Spinal cord (tissue), 10 donors: ENCODE results near the gene GRIK4. TPM values are rescaled to one million over a fixed set of nuclear protein-coding genes. Genes with fewer than 3 reads are reported as not detected.

Experiments
- DNase-seq, 6 donors: peaks; one replicate each; pipeline versions ENCODE4 v3.0.0 to v3.0.0-alpha.2; 2013 to 2015; ENCODE audit warnings: low spot score in 6 of 6, low read depth in 4 of 6
- H3K27ac ChIP-seq: one replicate; pipeline ENCODE4 v1.5.1; 2013; ENCODE audit warnings: low read depth, low read length, control low read depth
- H3K27me3 ChIP-seq: one replicate; pipeline ENCODE4 v1.6.1; 2013; ENCODE audit warnings: low read length; ENCODE audit not compliant: control insufficient read depth, insufficient read depth
- H3K36me3 ChIP-seq: one replicate; pipeline ENCODE4 v1.6.1; 2013; ENCODE audit warnings: low read length; ENCODE audit not compliant: control insufficient read depth, insufficient read depth
- H3K4me1 ChIP-seq: one replicate; pipeline ENCODE4 v1.6.1; 2013; ENCODE audit warnings: low read length; ENCODE audit not compliant: control insufficient read depth, insufficient read depth
- H3K4me3 ChIP-seq: one replicate; pipeline ENCODE4 v1.5.1; 2013; ENCODE audit warnings: low read depth, low read length, control low read depth
- H3K9me3 ChIP-seq: one replicate; pipeline ENCODE4 v1.6.1; 2013; ENCODE audit warnings: low read length; ENCODE audit not compliant: control insufficient read depth, insufficient read depth
- WGBS: methylation state at CpG from one replicate; pipeline ENCODE4 v1.1.5; 2013; ENCODE audit warnings: missing lambda C conversion rate; ENCODE audit not compliant: insufficient coverage; 5-methylcytosine and 5-hydroxymethylcytosine counted together
- polyA plus RNA-seq, 2 donors: library from polyadenylated mRNA; unstranded; fragments of 120-200 nt; gene quantifications; one replicate each; pipeline ENCODE4 v1.2.1, GENCODE V29; 2013; ENCODE audit not compliant: insufficient read length in 2 of 2
- total RNA-seq, 2 donors: library from RNA; depleted of rRNA in 1 of 2; stranded (reverse); fragments of 120-200 nt in 1 of 2; fragments of >200 nt in 1 of 2; gene quantifications; one replicate each; pipeline versions ENCODE4 v1.2.3 to v1.2.4, GENCODE V29; 2013 to 2014
- donor health status: healthy.

The GRIK4 gene
- total and polyA plus RNA-seq, 4 donors = 5.2 to 23.2 (median 12.3) TPM

GRCh38 chr11:120810251-120810650 lies 298.7 kb downstream of the GRIK4 start:
- H3K27ac ChIP-seq = no peak overlapping the region
- 64% methylated on average over 2 of the region's 2 CpGs for WGBS
- no peak overlapping the region for H3K4me3 ChIP-seq
- DNase-seq = peak in 1 of 6 donors; percentile 17
- H3K4me1 ChIP-seq = peaks cover 15% of the 10 kb centered on the region
- H3K9me3 ChIP-seq = no peaks in the 10 kb centered on the region
- H3K27me3 ChIP-seq = no peaks in the 10 kb centered on the region
- peaks cover 9% of the 10 kb centered on the region for H3K36me3 ChIP-seq

- Histone ChIP-seq H3K36me3 (peaks cover 12% of the 10 kb centered on the region), H3K27ac (no peak overlapping the region), H3K4me1 (peaks cover 24% of the 10 kb centered on the region), H3K9me3 (no peaks in the 10 kb centered on the region), H3K27me3 (no peaks in the 10 kb centered on the region), H3K4me3 (no peak overlapping the region)
- no CpG with 5 or more reads among the region's 5 CpGs for WGBS
- no peak for DNase-seq
Observed at GRCh38 chr11:120811199-120811598, 299.7 kb downstream of the GRIK4 start.

- no peak overlapping the region for H3K4me3 ChIP-seq
- peaks cover 12% of the 10 kb centered on the region for H3K36me3 ChIP-seq
- no peak overlapping the region for H3K27ac ChIP-seq
- no peaks in the 10 kb centered on the region for H3K27me3 ChIP-seq
- peaks cover 29% of the 10 kb centered on the region for H3K4me1 ChIP-seq
- H3K9me3 ChIP-seq = no peaks in the 10 kb centered on the region
- WGBS = 86% methylated on average over 5 of the region's 5 CpGs
- DNase-seq = no peak
Observed at GRCh38 chr11:120811731-120812130, 300.2 kb downstream of the GRIK4 start.

- WGBS = 85% methylated on average over 15 of the region's 21 CpGs
- Histone ChIP-seq H3K27ac (no peak overlapping the region), H3K9me3 (no peaks in the 10 kb centered on the region), H3K4me1 (peaks cover 42% of the 10 kb centered on the region), H3K36me3 (peaks cover 6% of the 10 kb centered on the region), H3K27me3 (no peaks in the 10 kb centered on the region), H3K4me3 (no peak overlapping the region)
- no peak for DNase-seq
Observed at GRCh38 chr11:120814531-120815318, 303.2 kb downstream of the GRIK4 start.

GRCh38 chr11:120815319-120816100 lies 304.0 kb downstream of the GRIK4 start:
- no peak overlapping the region for H3K4me3 ChIP-seq
- H3K9me3 ChIP-seq = no peaks in the 10 kb centered on the region
- no peak overlapping the region for H3K27ac ChIP-seq
- H3K27me3 ChIP-seq = no peaks in the 10 kb centered on the region
- 75% methylated on average over 12 of the region's 18 CpGs for WGBS
- DNase-seq = no peak
- peaks cover 47% of the 10 kb centered on the region for H3K4me1 ChIP-seq
- peaks cover 6% of the 10 kb centered on the region for H3K36me3 ChIP-seq

- Histone ChIP-seq H3K27me3 (no peaks in the 10 kb centered on the region), H3K27ac (no peak overlapping the region), H3K36me3 (peaks cover 6% of the 10 kb centered on the region), H3K4me3 (no peak overlapping the region), H3K9me3 (no peaks in the 10 kb centered on the region), H3K4me1 (peaks cover 48% of the 10 kb centered on the region)
- no peak for DNase-seq
- 86% methylated on average over 3 of the region's 4 CpGs for WGBS
Observed at GRCh38 chr11:120816176-120816575, 304.6 kb downstream of the GRIK4 start.

- H3K27ac ChIP-seq = no peak overlapping the region
Observed at GRCh38 chr11:120816711-120817110, 305.2 kb downstream of the GRIK4 start.

GRCh38 chr11:120817158-120817557 lies 305.6 kb downstream of the GRIK4 start:
- peak in 3 of 6 donors; percentile 48 to 77 (median 64) for DNase-seq
- no peaks in the 10 kb centered on the region for H3K27me3 ChIP-seq
- no CpG with 5 or more reads among the region's 2 CpGs for WGBS
- H3K4me1 ChIP-seq = peaks cover 48% of the 10 kb centered on the region
- H3K9me3 ChIP-seq = no peaks in the 10 kb centered on the region
- H3K27ac ChIP-seq = no peak overlapping the region
- no peak overlapping the region for H3K4me3 ChIP-seq
- H3K36me3 ChIP-seq = peaks cover 6% of the 10 kb centered on the region

More at GRCh38 chr11:120816711-120817110, 305.2 kb downstream of the GRIK4 start:
- H3K9me3 ChIP-seq = no peaks in the 10 kb centered on the region
- WGBS = 84% methylated on average over 6 of the region's 9 CpGs
- H3K36me3 ChIP-seq = peaks cover 6% of the 10 kb centered on the region
- no peak overlapping the region for H3K4me3 ChIP-seq
- H3K27me3 ChIP-seq = no peaks in the 10 kb centered on the region
- DNase-seq = no peak
- H3K4me1 ChIP-seq = peaks cover 48% of the 10 kb centered on the region

- no CpG with 5 or more reads among the region's 8 CpGs for WGBS
- H3K36me3 ChIP-seq = peaks cover 6% of the 10 kb centered on the region
Observed at GRCh38 chr11:120818097-120818496, 306.5 kb downstream of the GRIK4 start.

More at GRCh38 chr11:120818097-120818496, 306.5 kb downstream of the GRIK4 start:
- Histone ChIP-seq H3K4me1 (peaks cover 48% of the 10 kb centered on the region), H3K27ac (no peak overlapping the region), H3K27me3 (no peaks in the 10 kb centered on the region), H3K9me3 (no peaks in the 10 kb centered on the region), H3K4me3 (no peak overlapping the region)
- DNase-seq = no peak
